ENCODE measurements around the gene ACMSD. TPM values are rescaled to one million over a fixed set of nuclear protein-coding genes. Genes with fewer than 3 reads are reported as not detected.

The ACMSD gene
- polyA plus RNA-seq, 1 of the 3 experiments (the other 2 are of a cell fraction), result not detected

DNA sequence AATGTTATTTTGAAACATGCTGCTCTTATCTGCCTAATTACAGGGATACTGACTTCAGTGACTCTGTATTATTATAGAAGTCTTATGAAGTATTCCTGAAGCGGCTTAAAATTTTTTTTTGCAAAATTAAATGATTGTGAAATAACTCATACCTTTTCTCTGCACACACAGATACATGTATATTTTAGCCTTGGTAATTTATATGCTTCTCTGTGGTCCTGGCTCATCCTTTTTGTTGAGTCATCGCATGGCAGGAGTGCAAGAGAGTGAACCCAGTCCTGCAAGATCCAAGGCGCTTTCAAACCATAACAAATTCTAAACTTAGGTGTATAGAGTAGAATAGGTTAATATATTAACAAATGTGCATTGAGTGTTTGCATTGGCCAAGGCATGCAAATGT is 88.8 kb downstream of the ACMSD start:
- no peak for DNase-seq
- no peak for TF ChIP-seq FOXM1 (IDR thresholded peaks at IDR 0.05; ENCODE audit: low read depth)
- TF ChIP-seq TCF12 (IDR thresholded peaks at IDR 0.05), result no peak
- TF ChIP-seq FOSL2 (IDR thresholded peaks at IDR 0.05; ENCODE audit: borderline replicate concordance, low read depth), result peak; percentile 41; the same call in 1 of the 2 replicates
- peak; percentile 43; the same call in 1 of the 2 replicates for TF ChIP-seq JUND (IDR thresholded peaks at IDR 0.05)
- no peak for TF ChIP-seq POLR2AphosphoS5 (IDR thresholded peaks at IDR 0.05; ENCODE audit: low read depth, low read length)
- TF ChIP-seq, protein P1, sequence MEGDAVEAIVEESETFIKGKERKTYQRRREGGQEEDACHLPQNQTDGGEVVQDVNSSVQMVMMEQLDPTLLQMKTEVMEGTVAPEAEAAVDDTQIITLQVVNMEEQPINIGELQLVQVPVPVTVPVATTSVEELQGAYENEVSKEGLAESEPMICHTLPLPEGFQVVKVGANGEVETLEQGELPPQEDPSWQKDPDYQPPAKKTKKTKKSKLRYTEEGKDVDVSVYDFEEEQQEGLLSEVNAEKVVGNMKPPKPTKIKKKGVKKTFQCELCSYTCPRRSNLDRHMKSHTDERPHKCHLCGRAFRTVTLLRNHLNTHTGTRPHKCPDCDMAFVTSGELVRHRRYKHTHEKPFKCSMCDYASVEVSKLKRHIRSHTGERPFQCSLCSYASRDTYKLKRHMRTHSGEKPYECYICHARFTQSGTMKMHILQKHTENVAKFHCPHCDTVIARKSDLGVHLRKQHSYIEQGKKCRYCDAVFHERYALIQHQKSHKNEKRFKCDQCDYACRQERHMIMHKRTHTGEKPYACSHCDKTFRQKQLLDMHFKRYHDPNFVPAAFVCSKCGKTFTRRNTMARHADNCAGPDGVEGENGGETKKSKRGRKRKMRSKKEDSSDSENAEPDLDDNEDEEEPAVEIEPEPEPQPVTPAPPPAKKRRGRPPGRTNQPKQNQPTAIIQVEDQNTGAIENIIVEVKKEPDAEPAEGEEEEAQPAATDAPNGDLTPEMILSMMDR (IDR thresholded peaks at IDR 0.05), result no peak
- TF ChIP-seq, protein P2, sequence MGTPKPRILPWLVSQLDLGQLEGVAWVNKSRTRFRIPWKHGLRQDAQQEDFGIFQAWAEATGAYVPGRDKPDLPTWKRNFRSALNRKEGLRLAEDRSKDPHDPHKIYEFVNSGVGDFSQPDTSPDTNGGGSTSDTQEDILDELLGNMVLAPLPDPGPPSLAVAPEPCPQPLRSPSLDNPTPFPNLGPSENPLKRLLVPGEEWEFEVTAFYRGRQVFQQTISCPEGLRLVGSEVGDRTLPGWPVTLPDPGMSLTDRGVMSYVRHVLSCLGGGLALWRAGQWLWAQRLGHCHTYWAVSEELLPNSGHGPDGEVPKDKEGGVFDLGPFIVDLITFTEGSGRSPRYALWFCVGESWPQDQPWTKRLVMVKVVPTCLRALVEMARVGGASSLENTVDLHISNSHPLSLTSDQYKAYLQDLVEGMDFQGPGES (IDR thresholded peaks at IDR 0.05; ENCODE audit: low read depth, low read length), result no peak
- no peak for TF ChIP-seq RFX5 (IDR thresholded peaks at IDR 0.05; ENCODE audit: low read length)
- no peak for TF ChIP-seq MXI1 (IDR thresholded peaks at IDR 0.05; ENCODE audit: low read depth, low read length)
- TF ChIP-seq, protein P3, sequence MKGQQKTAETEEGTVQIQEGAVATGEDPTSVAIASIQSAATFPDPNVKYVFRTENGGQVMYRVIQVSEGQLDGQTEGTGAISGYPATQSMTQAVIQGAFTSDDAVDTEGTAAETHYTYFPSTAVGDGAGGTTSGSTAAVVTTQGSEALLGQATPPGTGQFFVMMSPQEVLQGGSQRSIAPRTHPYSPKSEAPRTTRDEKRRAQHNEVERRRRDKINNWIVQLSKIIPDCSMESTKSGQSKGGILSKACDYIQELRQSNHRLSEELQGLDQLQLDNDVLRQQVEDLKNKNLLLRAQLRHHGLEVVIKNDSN (IDR thresholded peaks at IDR 0.05; ENCODE audit: borderline replicate concordance, low read depth), result no peak
- H3K36me3 ChIP-seq (replicated peaks in 1 of 2; ENCODE audit: control insufficient read depth in 1 of 2, insufficient read depth in 2 of 2, low read length in 1 of 2), result peaks cover 21 to 26% of the 10 kb centered on the region in 2 experiments
- peaks cover 3 to 12% of the 10 kb centered on the region in 2 experiments; a peak in 3 of 4 replicates for H3K4me1 ChIP-seq (ENCODE audit: control insufficient read depth in 1 of 2, insufficient read depth in 2 of 2, low read depth in 1 of 2, low read length in 1 of 2)
- H3K27me3 ChIP-seq (ENCODE audit: insufficient read depth), result no peaks in the 10 kb centered on the region
- no peak overlapping the region for H2AFZ ChIP-seq (ENCODE audit: low read depth)
- WGBS (ENCODE audit: low lambda C conversion rate), result 78% methylated on average over 3 of the region's 3 CpGs
- peak overlapping the region; percentile 27; the same call in 1 of the 2 replicates for H3K4me2 ChIP-seq
- peaks cover 97% of the 10 kb centered on the region for H4K20me1 ChIP-seq (ENCODE audit: insufficient read depth)
- H3K9me3 ChIP-seq, result no peaks in the 10 kb centered on the region
- H3K9me2 ChIP-seq, result no peaks in the 10 kb centered on the region
- ChIA-PET CTCF (interaction anchor here (1.1 to 1.6 kb wide), 2 partner anchors 9 to 476 kb away, joined by 3 to 6 read pairs; partner anchors contain the start of gene CCNT2), POLR2A (no interaction called here)
- H3K27ac ChIP-seq (ENCODE audit: low read depth in 2 of 2, low read length in 1 of 2), result peak overlapping the region in 1 of 2 experiments; percentile 32; a peak in 1 of 4 replicates
- no peak overlapping the region for H3K9ac ChIP-seq
- no peak overlapping the region for H3K4me3 ChIP-seq (ENCODE audit: low read depth in 2 of 2, low read length in 1 of 2)
- peaks cover 19% of the 10 kb centered on the region for H3F3A ChIP-seq (replicated peaks; ENCODE audit: insufficient read depth)
- H3K79me2 ChIP-seq (ENCODE audit: insufficient read depth), result peaks cover 100% of the 10 kb centered on the region

GRCh38 chr2:134932864-134933526 is 94.6 kb downstream of the ACMSD start:
- WGBS (ENCODE audit: low lambda C conversion rate), result 91% methylated on average over 3 of the region's 3 CpGs
- no peak overlapping the region for H3K27ac ChIP-seq (ENCODE audit: low read depth in 2 of 2, low read length in 1 of 2)
- peaks cover 0 to 16% of the 10 kb centered on the region in 2 experiments; a peak in 2 of 4 replicates for H3K4me1 ChIP-seq (ENCODE audit: control insufficient read depth in 1 of 2, insufficient read depth in 2 of 2, low read depth in 1 of 2, low read length in 1 of 2)
- peaks cover 97% of the 10 kb centered on the region for H4K20me1 ChIP-seq (ENCODE audit: insufficient read depth)
- no peak overlapping the region for H3K4me3 ChIP-seq (ENCODE audit: low read depth in 2 of 2, low read length in 1 of 2)
- CTCF ChIA-PET, result no interaction called here
- no peaks in the 10 kb centered on the region for H3K27me3 ChIP-seq (ENCODE audit: insufficient read depth)
- H3K36me3 ChIP-seq (replicated peaks in 1 of 2; ENCODE audit: control insufficient read depth in 1 of 2, insufficient read depth in 2 of 2, low read length in 1 of 2), result peaks cover 28 to 50% of the 10 kb centered on the region in 2 experiments
- DNase-seq, result no peak
- no peak overlapping the region for H2AFZ ChIP-seq (ENCODE audit: low read depth)
- POLR2A ChIA-PET, result no interaction called here
- H3K4me2 ChIP-seq, result no peak overlapping the region
- no peaks in the 10 kb centered on the region for H3K9me3 ChIP-seq
- H3K79me2 ChIP-seq (ENCODE audit: insufficient read depth), result peaks cover 100% of the 10 kb centered on the region
- no peak overlapping the region for H3K9ac ChIP-seq
- H3K9me2 ChIP-seq, result no peaks in the 10 kb centered on the region
- peaks cover 8% of the 10 kb centered on the region for H3F3A ChIP-seq (replicated peaks; ENCODE audit: insufficient read depth)
- TF ChIP-seq RFX5 (IDR thresholded peaks at IDR 0.05; ENCODE audit: low read length) (no peak), USF2 (IDR thresholded peaks at IDR 0.05; ENCODE audit: borderline replicate concordance, low read depth, low read length) (no peak), SIN3A (IDR thresholded peaks at IDR 0.05; ENCODE audit: borderline replicate concordance, low read depth, low read length) (no peak), REST (IDR thresholded peaks at IDR 0.05; ENCODE audit: low read depth, low read length) (no peak), JUND (IDR thresholded peaks at IDR 0.05) (no peak), TCF12 (IDR thresholded peaks at IDR 0.05) (no peak), FOXJ3 (CRISPR knock-in tag; IDR thresholded peaks at IDR 0.05) (no peak), RCOR1 (IDR thresholded peaks at IDR 0.05; ENCODE audit: low read length) (no peak), CHD2 (IDR thresholded peaks at IDR 0.05; ENCODE audit: low read length, partially characterized antibody) (no peak)
- TF ChIP-seq, protein P3 (IDR thresholded peaks at IDR 0.05; ENCODE audit: borderline replicate concordance, low read depth), result no peak
